ENCODE data around the gene PDE11A. TPM values are rescaled to one million over a fixed set of nuclear protein-coding genes. Genes with fewer than 3 reads are reported as not detected.
A peak's percentile ranks its signal among the peaks of the same experiment; 100 is the strongest.

The PDE11A gene
- total RNA-seq, 2 experiments from 2014 or later: not detected

GRCh38 chr2:177618255-177619253, 454.0 kb downstream of the PDE11A start:
- CTCF ChIA-PET: no interaction called here
- ATAC-seq (ENCODE audit: poor library complexity) (peak; percentile 89), DNase-seq (peak; percentile 83 to 96 (median 89))
- Mint-ChIP-seq H3K27me3 (peaks cover 12% of the 10 kb centered on the region), H3K9me3 (peaks cover 5% of the 10 kb centered on the region), H3K36me3 (ENCODE audit: low read depth) (peaks cover 8% of the 10 kb centered on the region), H3K4me3 (peak overlapping the region; percentile 96), H3K4me1 (ENCODE audit: low read depth) (peaks cover 8% of the 10 kb centered on the region), H3K27ac (peak overlapping the region; percentile 94)
- peaks cover 14% of the 10 kb centered on the region for H3K4me1 ChIP-seq (ENCODE audit: insufficient read depth, low read length)
- H3K27ac ChIP-seq (ENCODE audit: low read depth in 1 of 2, low read length in 2 of 2): peak overlapping the region; percentile 89 to 98
- TF ChIP-seq CTCF (IDR thresholded peaks at IDR 0.05): no peak
- H3K27me3 ChIP-seq (ENCODE audit: control insufficient read depth in 1 of 2, insufficient read depth in 2 of 2, low read length in 2 of 2): no peaks in the 10 kb centered on the region
- no peaks in the 10 kb centered on the region for H3K36me3 ChIP-seq (ENCODE audit: insufficient read depth, low read length)
- POLR2A ChIA-PET: no interaction called here
- H3K4me3 ChIP-seq (ENCODE audit: low read length): peak overlapping the region; percentile 72
- H3K9me3 ChIP-seq (ENCODE audit: control insufficient read depth in 1 of 2, insufficient read depth in 1 of 2, low read length in 2 of 2): peaks cover 0 to 5% of the 10 kb centered on the region in 2 experiments
- intact Hi-C loops (cut with DNase I, micrococcal nuclease): loop anchor here (1.0 to 5.0 kb wide), 5 partner anchors 65 to 1611 kb away; partner anchors contain the start of gene RBM45 (in 1 of the 2)

GRCh38 chr2:177617849-177618248, 454.7 kb downstream of the PDE11A start:
- Mint-ChIP-seq H3K9me3 (peaks cover 5% of the 10 kb centered on the region), H3K27me3 (peaks cover 12% of the 10 kb centered on the region), H3K4me3 (peak overlapping the region; percentile 96), H3K36me3 (ENCODE audit: low read depth) (peaks cover 8% of the 10 kb centered on the region), H3K4me1 (ENCODE audit: low read depth) (peaks cover 8% of the 10 kb centered on the region), H3K27ac (peak overlapping the region; percentile 94)
- intact Hi-C loops (cut with DNase I, micrococcal nuclease): loop anchor here (2.0 to 5.0 kb wide), 4 partner anchors 65 to 1611 kb away; partner anchors contain the start of gene RBM45 (in 1 of the 2)
- peak overlapping the region; percentile 72 for H3K4me3 ChIP-seq (ENCODE audit: low read length)
- ATAC-seq (ENCODE audit: poor library complexity) (no peak), DNase-seq (peak in 1 of 14 experiments; percentile 5)
- POLR2A ChIA-PET: no interaction called here
- H3K4me1 ChIP-seq (ENCODE audit: insufficient read depth, low read length): peaks cover 14% of the 10 kb centered on the region
- TF ChIP-seq CTCF (IDR thresholded peaks at IDR 0.05): no peak
- H3K9me3 ChIP-seq (ENCODE audit: control insufficient read depth in 1 of 2, insufficient read depth in 1 of 2, low read length in 2 of 2): peaks cover 0 to 5% of the 10 kb centered on the region in 2 experiments
- H3K27me3 ChIP-seq (ENCODE audit: control insufficient read depth in 1 of 2, insufficient read depth in 2 of 2, low read length in 2 of 2): peaks cover 0 to 2% of the 10 kb centered on the region in 2 experiments
- H3K27ac ChIP-seq (ENCODE audit: low read depth in 1 of 2, low read length in 2 of 2): no peak overlapping the region
- no peaks in the 10 kb centered on the region for H3K36me3 ChIP-seq (ENCODE audit: insufficient read depth, low read length)
- CTCF ChIA-PET: no interaction called here

- H3K27ac Mint-ChIP-seq: peak overlapping the region; percentile 24
- H3K4me3 Mint-ChIP-seq: peak overlapping the region; percentile 59
- ATAC-seq (ENCODE audit: poor library complexity) (no peak), DNase-seq (no peak)
- Histone ChIP-seq H3K4me1 (ENCODE audit: insufficient read depth, low read length) (peaks cover 14% of the 10 kb centered on the region), H3K36me3 (ENCODE audit: insufficient read depth, low read length) (no peaks in the 10 kb centered on the region), H3K4me3 (ENCODE audit: low read length) (no peak overlapping the region), H3K27me3 (ENCODE audit: control insufficient read depth in 1 of 2, insufficient read depth in 2 of 2, low read length in 2 of 2) (peaks cover 0 to 2% of the 10 kb centered on the region in 2 experiments), H3K9me3 (ENCODE audit: control insufficient read depth in 1 of 2, insufficient read depth in 1 of 2, low read length in 2 of 2) (peaks cover 0 to 5% of the 10 kb centered on the region in 2 experiments), H3K27ac (ENCODE audit: low read depth in 1 of 2, low read length in 2 of 2) (no peak overlapping the region)
- peaks cover 22% of the 10 kb centered on the region for H3K27me3 Mint-ChIP-seq
- peaks cover 8% of the 10 kb centered on the region for H3K36me3 Mint-ChIP-seq (ENCODE audit: low read depth)
- H3K4me1 Mint-ChIP-seq (ENCODE audit: low read depth): peaks cover 8% of the 10 kb centered on the region
- H3K9me3 Mint-ChIP-seq: peaks cover 5% of the 10 kb centered on the region
- ChIA-PET POLR2A (no interaction called here), CTCF (no interaction called here)
- no peak for TF ChIP-seq CTCF (IDR thresholded peaks at IDR 0.05)
- intact Hi-C loops (cut with DNase I, micrococcal nuclease): loop anchor here in 1 of 2 experiments (5.0 kb wide), 3 partner anchors 454 to 1609 kb away; partner anchors contain the start of gene RBM45
These were observed 455.8 kb downstream of the PDE11A start for GRCh38 chr2:177616731-177617130.
